Thyroid gland (tissue), 4 donors: ENCODE measurements around the gene ALDH4A1.

ENCODE experiments used
- POLR2A ChIP-seq, 2 donors: fragments of 450-650 bp; IDR thresholded peaks; one replicate each; pipeline ENCODE4 v1.6.1; 2017; ENCODE audit warnings: antibody characterized with exemption in 2 of 2, mild to moderate bottlenecking in 2 of 2, moderate library complexity in 1 of 2
- TF ChIP-seq, protein P1 (sequence below), 6 experiments: fragments of 200-600 bp in 3 of 6; fragments of 450-650 bp in 3 of 6; sonication (generic) in 3 of 6; IDR thresholded peaks; one replicate each; pipeline ENCODE4 v1.5.1; 2016 to 2019; ENCODE audit warnings: antibody characterized with exemption in 6 of 6, mild to moderate bottlenecking in 2 of 6, inconsistent platforms in 1 of 6, moderate library complexity in 1 of 6

DNA sequence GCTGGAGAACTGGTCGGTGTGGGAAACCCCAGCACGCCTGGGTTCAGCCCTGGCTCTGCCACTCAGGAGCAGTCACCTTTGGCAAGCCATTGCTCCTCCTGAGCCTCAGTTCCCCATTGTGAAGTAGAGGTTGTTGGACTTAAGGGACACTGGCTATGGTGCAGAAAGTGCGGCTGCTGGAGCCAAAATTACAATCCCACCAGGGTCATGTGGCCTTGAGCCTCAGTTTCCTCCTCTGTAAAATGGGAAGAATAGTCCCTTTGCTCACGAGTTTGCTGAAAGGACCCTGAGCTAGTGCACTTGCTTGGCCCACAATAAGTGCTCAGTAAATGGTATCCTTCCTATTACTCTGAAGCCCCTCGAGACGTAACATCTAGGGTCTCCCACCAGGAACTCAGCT, 28.3 kb downstream of the ALDH4A1 start:
- TF ChIP-seq, protein P1, sequence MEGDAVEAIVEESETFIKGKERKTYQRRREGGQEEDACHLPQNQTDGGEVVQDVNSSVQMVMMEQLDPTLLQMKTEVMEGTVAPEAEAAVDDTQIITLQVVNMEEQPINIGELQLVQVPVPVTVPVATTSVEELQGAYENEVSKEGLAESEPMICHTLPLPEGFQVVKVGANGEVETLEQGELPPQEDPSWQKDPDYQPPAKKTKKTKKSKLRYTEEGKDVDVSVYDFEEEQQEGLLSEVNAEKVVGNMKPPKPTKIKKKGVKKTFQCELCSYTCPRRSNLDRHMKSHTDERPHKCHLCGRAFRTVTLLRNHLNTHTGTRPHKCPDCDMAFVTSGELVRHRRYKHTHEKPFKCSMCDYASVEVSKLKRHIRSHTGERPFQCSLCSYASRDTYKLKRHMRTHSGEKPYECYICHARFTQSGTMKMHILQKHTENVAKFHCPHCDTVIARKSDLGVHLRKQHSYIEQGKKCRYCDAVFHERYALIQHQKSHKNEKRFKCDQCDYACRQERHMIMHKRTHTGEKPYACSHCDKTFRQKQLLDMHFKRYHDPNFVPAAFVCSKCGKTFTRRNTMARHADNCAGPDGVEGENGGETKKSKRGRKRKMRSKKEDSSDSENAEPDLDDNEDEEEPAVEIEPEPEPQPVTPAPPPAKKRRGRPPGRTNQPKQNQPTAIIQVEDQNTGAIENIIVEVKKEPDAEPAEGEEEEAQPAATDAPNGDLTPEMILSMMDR (IDR thresholded peaks at IDR 0.05) = no peak
- TF ChIP-seq POLR2A (IDR thresholded peaks at IDR 0.05) = no peak
